Measurements from ENCODE around the gene TEX28.
A peak's percentile ranks its signal among the peaks of the same experiment; 100 is the strongest.

TEX28 gene

DNA sequence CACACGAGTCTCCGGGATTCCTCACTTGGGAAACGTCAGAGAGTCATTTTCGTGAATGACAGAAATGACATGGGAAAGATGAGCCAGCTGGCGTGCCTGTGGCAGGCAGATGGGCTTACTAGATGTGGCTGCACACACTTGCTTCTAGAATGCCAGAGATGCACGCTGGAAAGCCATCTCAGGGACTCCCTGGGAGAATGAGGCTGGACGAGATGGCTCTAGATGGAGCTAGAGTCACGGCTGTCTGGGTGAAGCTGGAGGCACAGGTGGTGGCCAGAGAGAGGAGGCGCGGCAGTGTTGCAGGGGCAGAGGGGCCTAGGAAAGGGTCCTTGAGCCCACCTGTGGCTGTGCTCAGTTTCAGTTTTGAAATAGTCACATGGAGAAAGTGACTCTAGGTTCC is 26.7 kb upstream of the TEX28 start:
- TF ChIP-seq, protein P1, sequence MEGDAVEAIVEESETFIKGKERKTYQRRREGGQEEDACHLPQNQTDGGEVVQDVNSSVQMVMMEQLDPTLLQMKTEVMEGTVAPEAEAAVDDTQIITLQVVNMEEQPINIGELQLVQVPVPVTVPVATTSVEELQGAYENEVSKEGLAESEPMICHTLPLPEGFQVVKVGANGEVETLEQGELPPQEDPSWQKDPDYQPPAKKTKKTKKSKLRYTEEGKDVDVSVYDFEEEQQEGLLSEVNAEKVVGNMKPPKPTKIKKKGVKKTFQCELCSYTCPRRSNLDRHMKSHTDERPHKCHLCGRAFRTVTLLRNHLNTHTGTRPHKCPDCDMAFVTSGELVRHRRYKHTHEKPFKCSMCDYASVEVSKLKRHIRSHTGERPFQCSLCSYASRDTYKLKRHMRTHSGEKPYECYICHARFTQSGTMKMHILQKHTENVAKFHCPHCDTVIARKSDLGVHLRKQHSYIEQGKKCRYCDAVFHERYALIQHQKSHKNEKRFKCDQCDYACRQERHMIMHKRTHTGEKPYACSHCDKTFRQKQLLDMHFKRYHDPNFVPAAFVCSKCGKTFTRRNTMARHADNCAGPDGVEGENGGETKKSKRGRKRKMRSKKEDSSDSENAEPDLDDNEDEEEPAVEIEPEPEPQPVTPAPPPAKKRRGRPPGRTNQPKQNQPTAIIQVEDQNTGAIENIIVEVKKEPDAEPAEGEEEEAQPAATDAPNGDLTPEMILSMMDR (IDR thresholded peaks at IDR 0.05; ENCODE audit: insufficient read depth, low read length, poor library complexity, severe bottlenecking), result no peak
- TF ChIP-seq EZH2phosphoT487 (conservative IDR thresholded peaks at IDR 0.05; ENCODE audit: low read length), result no peak
- H3K4me2 ChIP-seq (ENCODE audit: low read depth, low read length, poor library complexity, severe bottlenecking), result peak overlapping the region; percentile 15
- no peak overlapping the region for H3K4me3 ChIP-seq (ENCODE audit: insufficient read depth, low read length, poor library complexity, severe bottlenecking)
- H2AFZ ChIP-seq (ENCODE audit: low read depth, low read length, severe bottlenecking), result no peak overlapping the region
- no peaks in the 10 kb centered on the region for H3K9me3 ChIP-seq (ENCODE audit: insufficient read depth, low read length)
- no peaks in the 10 kb centered on the region for H3K27me3 ChIP-seq (ENCODE audit: low read length)
- H3K79me2 ChIP-seq (ENCODE audit: insufficient read depth, low read length), result no peaks in the 10 kb centered on the region
- no peaks in the 10 kb centered on the region for H3K9me2 ChIP-seq (replicated peaks; ENCODE audit: insufficient read depth, low read length)
- peaks cover 7% of the 10 kb centered on the region; the same call in 1 of the 2 replicates for H3F3A ChIP-seq (ENCODE audit: insufficient read depth)
- no peak overlapping the region for H3K9ac ChIP-seq (ENCODE audit: low read length)
- no peaks in the 10 kb centered on the region for H4K20me1 ChIP-seq (ENCODE audit: low read depth, low read length)
- H3K36me3 ChIP-seq (ENCODE audit: low read length), result no peaks in the 10 kb centered on the region
- peak overlapping the region; percentile 40 for H3K27ac ChIP-seq (ENCODE audit: low read depth, low read length)

DNA sequence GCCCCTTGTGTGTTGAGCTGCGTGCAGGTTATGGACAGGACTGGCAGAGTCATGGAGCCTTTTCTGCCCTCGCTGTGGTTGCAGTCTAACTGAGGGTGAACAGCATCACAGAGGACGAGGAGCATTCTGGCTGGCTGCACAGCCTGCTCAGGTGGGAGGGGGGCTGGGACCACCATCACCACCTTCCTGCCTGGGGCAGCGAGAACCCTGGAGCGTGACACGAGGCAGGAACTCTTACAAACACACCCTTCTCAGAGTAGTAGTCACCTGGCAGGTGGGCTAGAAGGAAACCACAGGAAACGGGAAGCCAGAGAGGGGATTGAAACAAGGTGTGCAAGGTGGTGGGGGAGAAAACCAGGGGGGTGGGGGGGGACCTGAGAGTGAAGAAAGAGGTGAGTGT is 26.2 kb upstream of the TEX28 start:
- Histone ChIP-seq H3K9ac (ENCODE audit: low read length) (peak overlapping the region; percentile 18; the same call in 1 of the 2 replicates), H3K36me3 (ENCODE audit: low read length) (no peaks in the 10 kb centered on the region), H4K20me1 (ENCODE audit: low read depth, low read length) (no peaks in the 10 kb centered on the region), H3K4me3 (ENCODE audit: insufficient read depth, low read length, poor library complexity, severe bottlenecking) (no peak overlapping the region), H3K27ac (ENCODE audit: low read depth, low read length) (no peak overlapping the region), H3K79me2 (ENCODE audit: insufficient read depth, low read length) (no peaks in the 10 kb centered on the region), H2AFZ (ENCODE audit: low read depth, low read length, severe bottlenecking) (no peak overlapping the region), H3K9me2 (replicated peaks; ENCODE audit: insufficient read depth, low read length) (no peaks in the 10 kb centered on the region), H3K4me2 (ENCODE audit: low read depth, low read length, poor library complexity, severe bottlenecking) (peak overlapping the region; percentile 34), H3K27me3 (ENCODE audit: low read length) (no peaks in the 10 kb centered on the region), H3F3A (ENCODE audit: insufficient read depth) (peaks cover 7% of the 10 kb centered on the region; the same call in 1 of the 2 replicates), H3K9me3 (ENCODE audit: insufficient read depth, low read length) (no peaks in the 10 kb centered on the region)
- no peak for TF ChIP-seq EZH2phosphoT487 (conservative IDR thresholded peaks at IDR 0.05; ENCODE audit: low read length)
- TF ChIP-seq, protein P1 (IDR thresholded peaks at IDR 0.05; ENCODE audit: insufficient read depth, low read length, poor library complexity, severe bottlenecking), result no peak

DNA sequence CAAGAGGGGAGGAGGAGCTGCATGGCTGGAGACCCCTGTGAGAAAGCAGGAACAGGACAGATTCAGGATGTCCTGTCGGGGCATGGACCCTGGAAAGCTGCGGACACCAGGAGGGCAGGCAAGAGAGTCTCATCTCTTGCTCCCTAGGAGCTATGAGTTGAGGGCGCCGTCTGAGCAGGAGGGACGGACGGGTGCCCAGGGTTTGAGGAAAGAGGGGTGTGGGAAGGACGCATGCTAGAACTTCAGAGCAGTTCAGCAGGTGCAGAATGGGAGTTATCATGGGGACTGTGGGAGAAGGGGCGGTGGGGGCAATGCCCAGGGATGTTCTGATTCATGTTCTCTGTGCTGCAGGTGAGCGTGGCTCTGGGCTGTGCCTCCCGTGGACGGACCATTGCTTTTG is 25.5 kb upstream of the TEX28 start:
- Histone ChIP-seq H3K36me3 (ENCODE audit: low read length) (no peaks in the 10 kb centered on the region), H3K4me3 (ENCODE audit: insufficient read depth, low read length, poor library complexity, severe bottlenecking) (no peak overlapping the region), H3F3A (ENCODE audit: insufficient read depth) (peaks cover 7% of the 10 kb centered on the region; the same call in 1 of the 2 replicates), H3K27ac (ENCODE audit: low read depth, low read length) (no peak overlapping the region), H3K9ac (ENCODE audit: low read length) (no peak overlapping the region; the same call in 1 of the 2 replicates), H3K9me2 (replicated peaks; ENCODE audit: insufficient read depth, low read length) (no peaks in the 10 kb centered on the region), H3K79me2 (ENCODE audit: insufficient read depth, low read length) (no peaks in the 10 kb centered on the region), H3K27me3 (ENCODE audit: low read length) (no peaks in the 10 kb centered on the region), H2AFZ (ENCODE audit: low read depth, low read length, severe bottlenecking) (no peak overlapping the region), H4K20me1 (ENCODE audit: low read depth, low read length) (no peaks in the 10 kb centered on the region), H3K4me2 (ENCODE audit: low read depth, low read length, poor library complexity, severe bottlenecking) (peak overlapping the region; percentile 34), H3K9me3 (ENCODE audit: insufficient read depth, low read length) (no peaks in the 10 kb centered on the region)
- TF ChIP-seq EZH2phosphoT487 (conservative IDR thresholded peaks at IDR 0.05; ENCODE audit: low read length), result no peak
- TF ChIP-seq, protein P1 (IDR thresholded peaks at IDR 0.05; ENCODE audit: insufficient read depth, low read length, poor library complexity, severe bottlenecking), result no peak
